Ishikawa (cell line): Measurements from ENCODE around the gene SH3BP4.

ENCODE experiments used
- EGR1 ChIP-seq: IDR thresholded peaks from 2 replicates; pipeline ENCODE4 v1.6.1; 2012
- EP300 ChIP-seq: IDR thresholded peaks from 2 replicates; pipeline ENCODE4 v1.6.1; 2012; ENCODE audit warnings: borderline replicate concordance
- REST ChIP-seq: IDR thresholded peaks from 2 replicates; pipeline ENCODE4 v1.6.1; 2012; ENCODE audit warnings: low read depth, mild to moderate bottlenecking
- TEAD4 ChIP-seq: IDR thresholded peaks from 2 replicates; pipeline ENCODE4 v1.6.1; 2012

GRCh38 chr2:234999740-235000425 lies 48.1 kb downstream of the SH3BP4 start:
- TF ChIP-seq EP300 (no peak), EGR1 (no peak), TEAD4 (no peak), REST (no peak)
